GM18951 (cell line): ENCODE measurements around the gene IGFBP3.

ENCODE experiments used
- POLR2A ChIP-seq: IDR thresholded peaks from 4 replicates; pipeline ENCODE4 v1.6.1; 2011; ENCODE audit warnings: mild to moderate bottlenecking; ENCODE audit not compliant: insufficient read length, insufficient read depth; ENCODE audit errors: extremely low read depth
- in situ Hi-C: fragments of 300-500 bp; cut with MboI; formaldehyde crosslinking; loops from one replicate; pipeline ENCODE4 v1.12.0; 2022; ENCODE audit warnings: low sequenced_read_pairs, mixed read lengths, inconsistent platforms; ENCODE audit not compliant: unreplicated experiment

The IGFBP3 gene

DNA sequence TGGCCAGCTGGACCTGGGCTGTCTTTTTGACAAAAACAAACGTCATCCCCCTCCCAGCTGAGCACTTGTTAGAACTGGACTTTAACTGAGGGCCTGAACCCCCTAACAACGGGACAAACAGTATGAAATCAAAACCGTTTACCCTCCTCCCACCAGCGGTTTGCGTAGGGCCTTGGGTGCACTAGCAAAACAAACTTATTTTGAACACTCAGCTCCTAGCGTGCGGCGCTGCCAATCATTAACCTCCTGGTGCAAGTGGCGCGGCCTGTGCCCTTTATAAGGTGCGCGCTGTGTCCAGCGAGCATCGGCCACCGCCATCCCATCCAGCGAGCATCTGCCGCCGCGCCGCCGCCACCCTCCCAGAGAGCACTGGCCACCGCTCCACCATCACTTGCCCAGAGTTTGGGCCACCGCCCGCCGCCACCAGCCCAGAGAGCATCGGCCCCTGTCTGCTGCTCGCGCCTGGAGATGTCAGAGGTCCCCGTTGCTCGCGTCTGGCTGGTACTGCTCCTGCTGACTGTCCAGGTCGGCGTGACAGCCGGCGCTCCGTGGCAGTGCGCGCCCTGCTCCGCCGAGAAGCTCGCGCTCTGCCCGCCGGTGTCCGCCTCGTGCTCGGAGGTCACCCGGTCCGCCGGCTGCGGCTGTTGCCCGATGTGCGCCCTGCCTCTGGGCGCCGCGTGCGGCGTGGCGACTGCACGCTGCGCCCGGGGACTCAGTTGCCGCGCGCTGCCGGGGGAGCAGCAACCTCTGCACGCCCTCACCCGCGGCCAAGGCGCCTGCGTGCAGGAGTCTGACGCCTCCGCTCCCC lies 32.7 kb downstream of the IGFBP3 start, which contains the start of gene IGFBP1:
IGFBP1 (plus strand) TSS at position 304 of the 808 bp plus-strand sequence; CDS start at position 469, 165 bp downstream.
- no peak for TF ChIP-seq POLR2A
- in situ Hi-C loops, result no loop called here

DNA sequence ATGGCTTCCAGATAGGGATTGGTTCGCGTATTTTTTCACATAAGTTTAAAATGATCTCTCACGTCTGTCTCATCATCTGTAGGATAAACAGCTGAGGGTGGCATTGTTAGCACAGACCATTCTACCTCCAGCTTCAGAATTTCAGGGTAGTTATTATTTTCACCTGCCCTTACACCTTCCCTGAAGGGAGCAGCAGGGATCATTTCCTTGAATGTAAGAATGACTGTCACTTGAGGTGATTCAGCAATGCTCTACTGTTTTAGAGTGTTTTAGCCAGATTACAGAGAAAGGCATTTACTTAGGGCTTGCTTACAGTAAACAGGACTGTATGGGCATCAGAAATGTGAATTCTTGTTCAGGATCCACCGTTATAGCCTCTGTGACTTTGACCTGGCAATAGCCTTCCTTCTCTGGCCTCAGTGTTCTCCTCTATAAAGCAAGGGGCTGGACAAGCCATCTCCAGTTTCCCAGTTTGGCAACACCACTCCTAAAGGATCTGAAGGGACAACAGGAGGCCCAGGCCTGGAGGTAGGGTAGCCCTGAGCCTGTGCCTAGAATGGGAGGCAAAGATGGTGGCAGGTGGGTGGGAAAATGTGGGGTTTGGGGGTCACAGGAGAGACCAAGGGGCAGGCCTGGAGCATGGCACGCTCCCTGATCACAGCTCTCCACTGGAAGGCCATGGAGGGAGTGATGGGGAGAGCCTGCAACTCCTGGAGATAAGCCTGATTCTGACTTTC lies 34.0 kb downstream of the IGFBP3 start:
- in situ Hi-C loops, result no loop called here
- TF ChIP-seq POLR2A, result no peak

GRCh38 chr7:45885264-45885882 lies 35.7 kb downstream of the IGFBP3 start:
- TF ChIP-seq POLR2A, result no peak
- in situ Hi-C loops, result no loop called here

DNA sequence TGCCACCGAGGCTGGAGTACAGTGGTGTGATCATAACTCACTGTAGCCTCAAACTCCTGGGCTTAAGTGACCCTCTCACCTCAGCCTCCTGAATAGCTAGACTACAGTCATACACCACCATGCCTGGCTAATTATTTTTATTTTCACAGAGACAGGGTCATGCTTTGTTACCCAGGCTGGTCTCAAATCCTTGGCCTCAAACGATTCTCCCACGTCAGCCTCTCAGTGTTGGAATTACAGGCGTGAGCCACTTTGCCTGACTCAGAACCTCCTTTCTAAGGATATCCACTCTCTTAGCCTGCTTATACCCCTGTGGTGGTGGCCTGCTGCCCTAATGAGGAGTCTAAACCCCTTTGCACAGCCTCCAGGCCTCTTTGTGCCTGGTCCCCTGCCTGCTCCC lies 36.9 kb downstream of the IGFBP3 start:
- TF ChIP-seq POLR2A, result no peak
- in situ Hi-C loops, result no loop called here

- no peak for TF ChIP-seq POLR2A
- in situ Hi-C loops, result no loop called here
Observed at GRCh38 chr7:45882465-45882810, 38.6 kb downstream of the IGFBP3 start.

DNA sequence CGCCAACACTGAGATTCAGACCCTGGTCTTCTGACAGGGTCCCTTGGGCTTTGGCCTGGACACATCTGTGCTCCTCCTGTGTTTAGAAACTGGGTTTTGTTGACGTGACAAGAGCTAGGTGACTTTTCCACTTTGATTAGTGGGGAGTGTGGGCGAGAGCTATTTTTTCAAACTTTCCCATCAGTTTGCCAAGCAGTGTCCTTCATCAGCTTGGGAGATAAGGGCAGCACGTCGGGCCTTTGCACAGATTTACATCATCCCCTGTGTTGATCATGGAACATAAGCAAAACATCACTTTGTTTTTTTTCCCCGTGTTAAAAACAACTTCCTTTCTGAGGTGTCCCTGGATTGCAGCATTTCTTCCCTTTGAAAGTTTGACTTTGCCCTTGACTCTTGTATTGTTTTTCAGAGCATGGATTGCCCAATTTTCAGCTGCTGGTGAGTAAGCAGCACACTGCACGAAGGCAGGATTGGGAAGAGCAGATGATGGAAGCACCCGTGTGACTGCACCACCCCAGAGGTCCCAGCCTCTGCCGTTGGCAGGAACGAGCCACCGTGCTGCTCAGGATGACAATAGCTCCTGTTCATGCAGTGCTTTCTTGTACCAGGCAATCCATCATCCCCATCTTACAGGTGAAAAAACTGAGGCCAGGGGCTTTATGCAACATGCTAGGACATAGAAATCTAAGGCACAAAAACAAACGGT lies 39.2 kb downstream of the IGFBP3 start:
- in situ Hi-C loops, result no loop called here
- TF ChIP-seq POLR2A, result no peak

DNA sequence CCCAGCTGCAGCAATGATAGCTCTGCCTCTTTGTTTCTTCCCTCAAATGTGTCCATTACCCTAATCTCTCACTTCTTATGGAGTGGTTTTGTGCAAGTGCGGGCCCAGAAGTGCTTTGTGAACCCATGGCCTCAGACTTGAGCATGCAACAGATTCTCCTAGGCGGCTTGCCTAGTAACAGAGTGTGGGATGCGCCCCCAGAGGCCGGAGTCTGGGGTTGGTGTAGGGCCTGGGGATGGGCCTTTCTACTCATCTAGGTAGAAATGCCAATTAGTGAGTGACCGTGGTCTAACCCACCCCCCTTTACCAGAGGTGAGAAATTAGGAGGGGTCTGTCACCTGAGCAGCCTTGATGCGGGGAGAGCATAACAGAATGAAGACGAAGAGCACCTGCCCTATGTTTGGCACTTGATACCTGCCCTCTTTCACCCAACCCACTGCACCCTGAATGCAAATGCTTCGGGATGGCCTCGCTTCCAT lies 39.8 kb downstream of the IGFBP3 start:
- TF ChIP-seq POLR2A, result no peak
- in situ Hi-C loops, result no loop called here

GRCh38 chr7:45880433-45880860 lies 40.6 kb downstream of the IGFBP3 start:
- no peak for TF ChIP-seq POLR2A
- in situ Hi-C loops, result no loop called here

- no peak for TF ChIP-seq POLR2A
- in situ Hi-C loops, result no loop called here
Observed at GRCh38 chr7:45878457-45879144, 42.5 kb downstream of the IGFBP3 start.

DNA sequence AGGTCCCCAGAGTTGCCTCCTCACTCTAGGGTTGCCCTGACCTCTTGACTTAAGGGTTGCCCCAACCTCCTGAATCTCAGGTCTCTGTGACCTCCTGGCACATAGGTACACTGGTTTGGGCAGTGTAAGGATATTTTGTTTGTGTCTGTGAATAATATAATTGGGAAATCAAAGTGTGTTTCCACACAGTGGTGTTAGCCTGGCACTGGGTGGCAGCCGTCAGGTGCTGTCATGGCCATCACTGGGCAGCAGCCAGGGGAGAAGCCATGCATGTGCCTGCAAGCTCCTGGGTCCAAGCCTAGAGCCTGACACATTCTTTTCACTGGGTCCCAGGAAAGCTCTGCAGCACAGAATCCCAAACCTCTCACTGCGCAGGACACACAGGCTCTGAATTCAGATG lies 44.6 kb downstream of the IGFBP3 start:
- in situ Hi-C loops, result no loop called here
- no peak for TF ChIP-seq POLR2A

DNA sequence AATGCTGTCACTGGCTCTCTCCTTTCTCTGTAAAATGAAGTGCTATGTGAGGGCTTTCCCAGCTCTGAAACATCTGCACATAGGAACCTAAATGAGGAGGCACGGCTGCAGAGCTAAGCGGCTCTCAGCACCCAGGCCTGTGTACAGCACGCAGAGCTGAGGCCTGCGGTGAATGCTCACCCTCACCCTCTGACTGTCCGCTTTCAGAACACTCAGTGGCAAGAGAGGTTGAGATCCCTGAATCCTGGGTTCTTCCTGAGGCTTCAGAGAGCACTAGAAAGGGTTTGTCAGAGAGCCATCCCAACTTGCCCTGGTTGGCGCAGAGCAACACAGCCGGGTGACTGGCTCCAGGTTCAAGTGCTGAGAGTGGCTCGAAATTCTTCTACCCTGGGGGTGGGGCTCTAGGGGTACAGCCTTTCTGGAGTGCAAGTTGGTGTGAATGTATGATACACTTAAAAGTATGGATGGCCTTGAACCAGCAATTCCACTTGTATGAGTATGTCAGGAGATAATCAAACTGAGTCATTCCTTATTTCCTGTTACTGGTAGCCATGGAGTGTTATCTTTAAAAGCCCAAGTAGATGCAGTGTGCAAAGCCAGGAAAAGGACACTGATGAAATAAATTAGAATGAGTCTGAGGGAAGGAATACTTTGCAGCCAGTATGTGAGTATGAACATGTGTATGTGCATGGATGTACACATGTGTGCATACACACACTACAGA lies 46.5 kb downstream of the IGFBP3 start:
- no peak for TF ChIP-seq POLR2A
- in situ Hi-C loops, result loop anchor here (25.0 kb wide), 1 partner anchor 712 kb away; the partner anchor contains the start of gene RAMP3

- TF ChIP-seq POLR2A, result no peak
- in situ Hi-C loops, result loop anchor here (25.0 kb wide), 1 partner anchor 711 kb away; the partner anchor contains the start of gene RAMP3
Observed at GRCh38 chr7:45873355-45873754, 47.7 kb downstream of the IGFBP3 start.

DNA sequence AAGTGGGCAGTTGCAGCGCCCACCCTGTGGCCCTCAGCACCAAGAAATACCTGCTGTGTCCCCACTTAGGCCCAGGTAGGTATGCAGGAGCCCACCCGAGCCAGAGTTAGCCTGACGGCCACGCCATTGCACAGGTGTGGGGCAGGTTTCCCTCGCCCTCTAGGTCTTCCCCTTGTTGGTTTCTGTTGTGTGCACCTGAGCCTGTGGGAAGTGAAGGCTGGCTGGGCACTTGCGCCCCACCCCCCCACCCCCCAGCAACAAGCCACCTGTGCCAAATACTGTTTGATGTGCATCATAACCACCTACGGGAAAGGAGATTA lies 48.1 kb downstream of the IGFBP3 start, which contains the start of gene CCDC201:
CCDC201 (minus strand) TSS at position 48 of the 320 bp plus-strand sequence. CDS start 75 bp downstream, outside the sequence.
- in situ Hi-C loops, result loop anchor here (25.0 kb wide), 1 partner anchor 711 kb away; the partner anchor contains the start of gene RAMP3

More for the DNA sequence above, 48.1 kb downstream of the IGFBP3 start, which contains the start of gene CCDC201:
- TF ChIP-seq POLR2A, result no peak
